ENCODE data around the gene AKNAD1.

Gene AKNAD1

GRCh38 chr1:108863984-108864383, 7.1 kb upstream of the AKNAD1 start:
- DNase-seq (ENCODE audit: low spot score): no peak
- Histone ChIP-seq H3K27ac (no peak overlapping the region), H3K4me3 (no peak overlapping the region)
- no peak for TF ChIP-seq CTCF (IDR thresholded peaks at IDR 0.05)

GRCh38 chr1:108862698-108863477, 6.0 kb upstream of the AKNAD1 start:
- no peak for DNase-seq (ENCODE audit: low spot score)
- no peak overlapping the region for H3K4me3 ChIP-seq
- H3K27ac ChIP-seq: no peak overlapping the region
- no peak for TF ChIP-seq CTCF (IDR thresholded peaks at IDR 0.05)

GRCh38 chr1:108862017-108862610, 5.2 kb upstream of the AKNAD1 start:
- no peak overlapping the region for H3K4me3 ChIP-seq
- no peak for DNase-seq (ENCODE audit: low spot score)
- no peak for TF ChIP-seq CTCF (IDR thresholded peaks at IDR 0.05)
- no peak overlapping the region for H3K27ac ChIP-seq

- DNase-seq (ENCODE audit: low spot score): no peak
- no peak overlapping the region for H3K27ac ChIP-seq
- TF ChIP-seq CTCF (IDR thresholded peaks at IDR 0.05): no peak
- no peak overlapping the region for H3K4me3 ChIP-seq
Measured at GRCh38 chr1:108861566-108861965, 4.7 kb upstream of the AKNAD1 start.

- H3K4me3 ChIP-seq: no peak overlapping the region
- H3K27ac ChIP-seq: no peak overlapping the region
- TF ChIP-seq CTCF (IDR thresholded peaks at IDR 0.05): no peak
- no peak for DNase-seq (ENCODE audit: low spot score)
Measured at GRCh38 chr1:108860190-108860907, 3.5 kb upstream of the AKNAD1 start.

GRCh38 chr1:108858230-108858950, 1.5 kb upstream of the AKNAD1 start:
- Histone ChIP-seq H3K27ac (no peak overlapping the region), H3K4me3 (no peak overlapping the region)
- no peak for TF ChIP-seq CTCF (IDR thresholded peaks at IDR 0.05)
- no peak for DNase-seq (ENCODE audit: low spot score)

Measured in coronary artery (tissue), 2 donors.